Astrocyte (in vitro differentiated cells and primary cell): Measurements from ENCODE around the gene TULP4. TPM values are rescaled to one million over a fixed set of nuclear protein-coding genes. Genes with fewer than 3 reads are reported as not detected.

Experiments used
- DNase-seq: peaks from one replicate; pipeline ENCODE4 v3.0.0-alpha.2; 2010; ENCODE audit warnings: low read depth
- FAIRE-seq: peaks from 2 replicates; lab custom pipeline; 2011; peaks lifted over from hg19 to GRCh38; lab: Jason Lieb, UNC
- H2AFZ ChIP-seq: 2 replicates; pipeline ENCODE4 v1.6.0; 2012; ENCODE audit warnings: low read depth, low read length, inconsistent platforms
- H3K27ac ChIP-seq: 2 replicates; pipeline ENCODE4 v1.5.1; 2011; ENCODE audit warnings: low read depth, low read length, inconsistent platforms
- H3K27me3 ChIP-seq: 2 replicates; pipeline ENCODE4 v1.6.0; 2011; ENCODE audit warnings: low read length, inconsistent platforms; ENCODE audit not compliant: insufficient read depth
- H3K36me3 ChIP-seq: 2 replicates; pipeline ENCODE4 v1.5.1; 2011; ENCODE audit warnings: low read length, inconsistent platforms; ENCODE audit not compliant: insufficient read depth
- H3K4me1 ChIP-seq: 2 replicates; pipeline ENCODE4 v1.5.1; 2011; ENCODE audit warnings: low read length, inconsistent platforms; ENCODE audit not compliant: insufficient read depth
- H3K4me2 ChIP-seq: 2 replicates; pipeline ENCODE4 v1.6.0; 2012; ENCODE audit warnings: low read length, inconsistent platforms
- H3K4me3 ChIP-seq: 2 replicates; pipeline ENCODE4 v1.5.1; 2011; ENCODE audit warnings: low read depth, mild to moderate bottlenecking, low read length, inconsistent platforms; ENCODE audit not compliant: insufficient read depth
- H3K79me2 ChIP-seq: 2 replicates; pipeline ENCODE4 v1.6.0; 2012; ENCODE audit warnings: mild to moderate bottlenecking, low read length, inconsistent platforms; ENCODE audit not compliant: insufficient read depth
- H3K9ac ChIP-seq: 2 replicates; pipeline ENCODE4 v1.6.0; 2012; ENCODE audit warnings: mild to moderate bottlenecking, low read length, inconsistent platforms
- H3K9me3 ChIP-seq: 2 replicates; pipeline ENCODE4 v1.5.1; 2012; ENCODE audit warnings: low read depth, mild to moderate bottlenecking, low read length, inconsistent platforms; ENCODE audit not compliant: insufficient read depth
- H4K20me1 ChIP-seq: 2 replicates; pipeline ENCODE4 v1.6.0; 2012; ENCODE audit warnings: low read length, inconsistent platforms; ENCODE audit not compliant: insufficient read depth
- H3K27ac Mint-ChIP-seq: one replicate; pipeline ENCODE4 v1.8.0; 2021; ENCODE audit warnings: mild to moderate bottlenecking, mixed read lengths; ENCODE audit not compliant: unreplicated experiment
- H3K27me3 Mint-ChIP-seq: one replicate; pipeline ENCODE4 v1.8.0; 2021; ENCODE audit warnings: low read depth, mixed read lengths; ENCODE audit not compliant: unreplicated experiment
- H3K36me3 Mint-ChIP-seq: one replicate; pipeline ENCODE4 v1.8.0; 2021; ENCODE audit warnings: low read depth, mixed read lengths; ENCODE audit not compliant: unreplicated experiment
- H3K4me1 Mint-ChIP-seq: one replicate; pipeline ENCODE4 v1.8.0; 2021; ENCODE audit warnings: low read depth, mixed read lengths; ENCODE audit not compliant: unreplicated experiment
- H3K4me3 Mint-ChIP-seq: one replicate; pipeline ENCODE4 v1.8.0; 2021; ENCODE audit warnings: mild to moderate bottlenecking, moderate library complexity, mixed read lengths; ENCODE audit not compliant: unreplicated experiment
- H3K9me3 Mint-ChIP-seq: one replicate; pipeline ENCODE4 v1.8.0; 2021; ENCODE audit warnings: mild to moderate bottlenecking, mixed read lengths; ENCODE audit not compliant: unreplicated experiment
- EZH2 ChIP-seq: IDR thresholded peaks from 2 replicates; pipeline ENCODE4 v1.6.1; 2012; ENCODE audit warnings: mild to moderate bottlenecking, low read length, inconsistent platforms; ENCODE audit not compliant: insufficient read depth
- total RNA-seq: library from RNA; stranded (reverse); gene quantifications from 2 replicates; pipeline ENCODE4 v1.2.1, GENCODE V29; 2021
- TF ChIP-seq, protein P1 (sequence below): IDR thresholded peaks from 2 replicates; pipeline ENCODE4 v1.5.1; 2011; ENCODE audit warnings: low read depth, mild to moderate bottlenecking, inconsistent platforms, low read length, moderate library complexity; ENCODE audit not compliant: insufficient read depth

The TULP4 gene
- total RNA-seq, 1 donor from 2014 or later: 91.2 TPM

DNA sequence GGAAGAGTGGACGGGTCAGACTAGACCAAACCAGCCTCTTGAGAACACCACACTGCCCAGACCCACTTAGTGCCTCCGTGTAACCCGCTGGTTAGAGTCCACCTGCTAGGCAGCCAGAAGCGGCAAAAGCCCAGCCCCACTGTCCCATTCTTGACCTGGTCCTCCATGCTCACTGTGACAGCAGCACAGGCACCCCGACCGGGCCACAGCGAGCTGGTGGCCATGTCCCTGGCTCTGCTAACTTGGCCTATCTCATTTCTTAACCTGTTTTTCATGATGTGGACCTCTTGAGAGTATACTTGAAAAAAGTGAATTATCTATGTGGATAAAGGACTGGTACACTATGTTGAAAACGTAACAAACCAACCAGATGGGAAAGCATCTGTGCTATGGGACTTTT lies 202.7 kb downstream of the TULP4 start:
- Mint-ChIP-seq H3K4me1 (peaks cover 10% of the 10 kb centered on the region), H3K27ac (no peak overlapping the region), H3K9me3 (peaks cover 6% of the 10 kb centered on the region), H3K4me3 (no peak overlapping the region), H3K27me3 (peaks cover 9% of the 10 kb centered on the region), H3K36me3 (peaks cover 16% of the 10 kb centered on the region)
- Histone ChIP-seq H3K27ac (no peak overlapping the region), H3K27me3 (no peaks in the 10 kb centered on the region), H3K9me3 (no peaks in the 10 kb centered on the region), H3K4me1 (peaks cover 11% of the 10 kb centered on the region), H3K36me3 (no peaks in the 10 kb centered on the region), H3K79me2 (no peaks in the 10 kb centered on the region), H4K20me1 (no peaks in the 10 kb centered on the region), H3K9ac (no peak overlapping the region), H3K4me2 (no peak overlapping the region), H3K4me3 (no peak overlapping the region), H2AFZ (no peak overlapping the region)
- DNase-seq (no peak), FAIRE-seq (no peak)
- TF ChIP-seq EZH2: no peak
- TF ChIP-seq, protein P1, sequence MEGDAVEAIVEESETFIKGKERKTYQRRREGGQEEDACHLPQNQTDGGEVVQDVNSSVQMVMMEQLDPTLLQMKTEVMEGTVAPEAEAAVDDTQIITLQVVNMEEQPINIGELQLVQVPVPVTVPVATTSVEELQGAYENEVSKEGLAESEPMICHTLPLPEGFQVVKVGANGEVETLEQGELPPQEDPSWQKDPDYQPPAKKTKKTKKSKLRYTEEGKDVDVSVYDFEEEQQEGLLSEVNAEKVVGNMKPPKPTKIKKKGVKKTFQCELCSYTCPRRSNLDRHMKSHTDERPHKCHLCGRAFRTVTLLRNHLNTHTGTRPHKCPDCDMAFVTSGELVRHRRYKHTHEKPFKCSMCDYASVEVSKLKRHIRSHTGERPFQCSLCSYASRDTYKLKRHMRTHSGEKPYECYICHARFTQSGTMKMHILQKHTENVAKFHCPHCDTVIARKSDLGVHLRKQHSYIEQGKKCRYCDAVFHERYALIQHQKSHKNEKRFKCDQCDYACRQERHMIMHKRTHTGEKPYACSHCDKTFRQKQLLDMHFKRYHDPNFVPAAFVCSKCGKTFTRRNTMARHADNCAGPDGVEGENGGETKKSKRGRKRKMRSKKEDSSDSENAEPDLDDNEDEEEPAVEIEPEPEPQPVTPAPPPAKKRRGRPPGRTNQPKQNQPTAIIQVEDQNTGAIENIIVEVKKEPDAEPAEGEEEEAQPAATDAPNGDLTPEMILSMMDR: no peak

DNA sequence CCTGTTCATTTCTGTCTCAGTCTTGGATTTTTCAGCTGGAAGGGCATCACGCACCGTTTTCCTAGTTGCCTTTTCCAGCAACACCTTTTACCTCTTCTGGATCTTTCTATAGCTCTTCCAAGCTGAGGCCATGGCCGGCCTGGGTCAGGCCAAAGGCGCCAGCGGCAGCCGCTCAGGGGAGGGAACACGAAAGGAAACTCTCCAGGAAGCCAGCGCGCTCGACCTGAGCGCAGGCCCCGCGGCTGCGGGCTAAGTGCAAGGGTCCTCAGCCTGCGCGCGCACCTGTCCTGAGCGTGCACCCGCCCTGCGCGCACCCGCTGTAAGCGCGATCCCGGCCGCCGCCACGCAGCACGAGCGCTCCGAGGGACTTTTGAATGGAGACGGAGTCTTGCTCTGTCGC lies 203.8 kb downstream of the TULP4 start:
- no peak overlapping the region for H3K27ac Mint-ChIP-seq
- Histone ChIP-seq H3K4me3 (no peak overlapping the region), H3K9me3 (no peaks in the 10 kb centered on the region), H3K4me1 (peaks cover 11% of the 10 kb centered on the region), H3K4me2 (peak overlapping the region; percentile 33), H3K27ac (no peak overlapping the region), H3K79me2 (no peaks in the 10 kb centered on the region), H3K9ac (no peak overlapping the region), H3K27me3 (no peaks in the 10 kb centered on the region), H2AFZ (no peak overlapping the region), H4K20me1 (no peaks in the 10 kb centered on the region), H3K36me3 (no peaks in the 10 kb centered on the region)
- H3K4me3 Mint-ChIP-seq: no peak overlapping the region
- no peak for DNase-seq
- peaks cover 10% of the 10 kb centered on the region for H3K4me1 Mint-ChIP-seq
- TF ChIP-seq, protein P1: no peak
- no peak for TF ChIP-seq EZH2
- H3K27me3 Mint-ChIP-seq: peaks cover 9% of the 10 kb centered on the region
- FAIRE-seq: no peak
- H3K9me3 Mint-ChIP-seq: peaks cover 6% of the 10 kb centered on the region
- H3K36me3 Mint-ChIP-seq: peaks cover 16% of the 10 kb centered on the region

DNA sequence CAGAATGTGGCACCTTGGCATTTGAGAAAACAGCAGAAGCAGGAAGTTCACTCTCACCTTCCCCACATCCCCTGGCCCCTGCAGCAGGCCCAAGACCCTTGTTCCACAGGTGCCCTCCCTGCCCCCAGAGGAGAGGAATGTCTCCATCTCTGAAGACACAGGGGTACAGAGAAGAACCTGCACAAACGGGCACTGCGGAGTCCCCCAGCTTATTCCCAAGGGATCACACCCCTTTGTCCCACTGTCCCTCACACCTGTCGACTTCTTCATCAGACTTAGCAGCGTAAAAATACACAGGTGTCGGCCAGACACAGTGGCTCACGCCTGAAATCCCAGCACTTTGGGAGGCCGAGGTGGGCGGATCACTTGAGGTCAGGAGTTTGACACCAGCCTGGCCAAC lies 204.8 kb downstream of the TULP4 start:
- TF ChIP-seq EZH2: no peak

More for the DNA sequence above, 204.8 kb downstream of the TULP4 start:
- H3K4me3 ChIP-seq: no peak overlapping the region
- DNase-seq (no peak), FAIRE-seq (no peak)
- H3K9me3 ChIP-seq: no peaks in the 10 kb centered on the region
- H2AFZ ChIP-seq: no peak overlapping the region
- Mint-ChIP-seq H3K36me3 (peaks cover 16% of the 10 kb centered on the region), H3K9me3 (peaks cover 6% of the 10 kb centered on the region), H3K4me3 (no peak overlapping the region), H3K27me3 (peaks cover 9% of the 10 kb centered on the region), H3K4me1 (peaks cover 10% of the 10 kb centered on the region), H3K27ac (no peak overlapping the region)
- H3K27ac ChIP-seq: no peak overlapping the region
- H3K36me3 ChIP-seq: no peaks in the 10 kb centered on the region
- no peaks in the 10 kb centered on the region for H3K79me2 ChIP-seq
- H3K4me1 ChIP-seq: peaks cover 11% of the 10 kb centered on the region
- H3K9ac ChIP-seq: no peak overlapping the region
- H3K4me2 ChIP-seq: no peak overlapping the region
- H4K20me1 ChIP-seq: no peaks in the 10 kb centered on the region
- no peaks in the 10 kb centered on the region for H3K27me3 ChIP-seq
